K562 (cell line): ENCODE measurements around the gene CPLANE2. TPM values are rescaled to one million over a fixed set of nuclear protein-coding genes. Genes with fewer than 3 reads are reported as not detected.

Source experiments
- ATAC-seq: fragments of 200-7000 bp; cut with Tn5 transposase; 3 replicates; pipeline ENCODE4 v1.9.1; 2020; ENCODE audit warnings: moderate library complexity
- BruUV-seq: library from RNA; stranded (reverse); fragments of 400-500 nt; replicated peaks from 2 replicates; lab custom pipeline; 2021; lab: Mats Ljungman, UMichigan
- CTCF ChIA-PET: fragments of 300-600 bp; formaldehyde crosslinking; extraction: SDS; loops from one replicate; lab custom pipeline; 2021; ENCODE audit warnings: low intra/inter-chr PET ratio; lab: Yijun Ruan, JAX
- POLR2A ChIA-PET: fragments of 300-600, 350-650 bp; sonication (Branson Sonifier 250); formaldehyde crosslinking; extraction: SDS; loops from one replicate; lab custom pipeline; 2021; ENCODE audit warnings: antibody characterized with exemption, inconsistent platforms; lab: Yijun Ruan, JAX
- DNase-seq, 4 experiments: peaks; one replicate each; pipeline versions ENCODE4 v3.0.0 to v3.0.0-alpha.2; 2011 to 2018; ENCODE audit warnings: low spot score in 3 of 4, mixed read lengths in 3 of 4; ENCODE audit errors: extremely low read depth in 1 of 4
- FAIRE-seq: peaks from 2 replicates; lab custom pipeline; 2011; peaks lifted over from hg19 to GRCh38; lab: Jason Lieb, UNC
- H2AFZ ChIP-seq: 2 replicates; pipeline ENCODE4 v1.6.0; 2011; ENCODE audit warnings: low read depth, low read length, control low read depth, inconsistent platforms
- H3K27ac ChIP-seq: fragments of 200-600 bp; 3 replicates; pipeline ENCODE4 v1.8.0; 2011; ENCODE audit warnings: low read depth, mild to moderate bottlenecking, control low read depth, inconsistent platforms, low read length, moderate library complexity, mixed read lengths; ENCODE audit errors: extremely low read depth
- H3K27me3 ChIP-seq, 2 experiments: fragments of 300-600 bp in 1 of 2; 2 replicates in 1 of 2; 3 replicates in 1 of 2; pipeline versions ENCODE4 v1.6.0 to v1.8.0; 2011; ENCODE audit warnings: inconsistent platforms in 2 of 2, low read length in 2 of 2, mild to moderate bottlenecking in 1 of 2, mixed read lengths in 1 of 2, moderate library complexity in 1 of 2; ENCODE audit not compliant: control insufficient read depth in 2 of 2, insufficient read depth in 2 of 2
- H3K36me3 ChIP-seq: fragments of 300-600 bp; 3 replicates; pipeline ENCODE4 v1.8.0; 2011; ENCODE audit warnings: mild to moderate bottlenecking, low read length, inconsistent platforms; ENCODE audit not compliant: control insufficient read depth, insufficient read depth
- H3K4me1 ChIP-seq, 2 experiments: fragments of 200-600 bp in 1 of 2; replicated peaks in 1 of 2; 2 replicates in 1 of 2; 3 replicates in 1 of 2; pipeline versions ENCODE4 v1.5.1 to v1.8.0; 2011; ENCODE audit warnings: inconsistent platforms in 2 of 2, low read length in 2 of 2, mild to moderate bottlenecking in 1 of 2, mixed read lengths in 1 of 2, moderate library complexity in 1 of 2; ENCODE audit not compliant: control insufficient read depth in 2 of 2, insufficient read depth in 2 of 2
- H3K4me2 ChIP-seq: 2 replicates; pipeline ENCODE4 v1.6.1; 2011; ENCODE audit warnings: low read length, control low read depth, inconsistent platforms, mixed read lengths; ENCODE audit not compliant: insufficient read depth
- H3K4me3 ChIP-seq: fragments of 200-600 bp; sonication (generic), shearing (Covaris generic); 2 replicates; pipeline ENCODE4 v1.5.1; 2016; ENCODE audit warnings: control low read depth, inconsistent platforms
- H3K79me2 ChIP-seq: fragments of 200-600 bp; 3 replicates; pipeline ENCODE4 v1.8.0; 2011; ENCODE audit warnings: low read length, inconsistent platforms; ENCODE audit not compliant: control insufficient read depth, insufficient read depth
- H3K9ac ChIP-seq, 2 experiments: 2 replicates each; pipeline versions ENCODE4 v1.6.0 to v1.6.1; 2011; ENCODE audit warnings: low read depth in 2 of 2, low read length in 2 of 2, control low read depth in 1 of 2, inconsistent platforms in 1 of 2, mild to moderate bottlenecking in 1 of 2, mixed read lengths in 1 of 2; ENCODE audit not compliant: insufficient read depth in 1 of 2
- H3K9me1 ChIP-seq: one replicate; pipeline ENCODE4 v1.6.0; 2011; ENCODE audit warnings: inconsistent platforms, mild to moderate bottlenecking, low read length, moderate library complexity; ENCODE audit not compliant: control insufficient read depth, insufficient read depth
- H3K9me3 ChIP-seq: replicated peaks from 2 replicates; pipeline ENCODE4 v1.5.1; 2011; ENCODE audit warnings: low read depth, low read length, inconsistent platforms; ENCODE audit not compliant: control insufficient read depth, insufficient read depth
- H4K20me1 ChIP-seq: replicated peaks from 2 replicates; pipeline ENCODE4 v1.6.1; 2011; ENCODE audit warnings: low read length, inconsistent platforms, mixed read lengths; ENCODE audit not compliant: control insufficient read depth, insufficient read depth
- CXXC5 ChIP-seq: fragments of 250-450 bp; sonication (Bioruptor Pico); IDR thresholded peaks from 2 replicates; pipeline ENCODE4 v1.8.0; 2022; ENCODE audit warnings: inconsistent platforms, mild to moderate bottlenecking, moderate library complexity
- HSF4 ChIP-seq: fragments of 250-450 bp; sonication (Bioruptor Pico); IDR thresholded peaks from 2 replicates; pipeline ENCODE4 v2.1.2; 2022; ENCODE audit warnings: mild to moderate bottlenecking, moderate library complexity, borderline replicate concordance
- PRMT5 ChIP-seq: sonication (generic); formaldehyde crosslinking; IDR thresholded peaks from 2 replicates; pipeline ENCODE4 v1.5.0; 2020; ENCODE audit warnings: missing genetic modification reagents
- STAG1 ChIP-seq: sonication (generic); formaldehyde crosslinking; IDR thresholded peaks from 2 replicates; pipeline ENCODE4 v1.5.0; 2020; ENCODE audit warnings: missing genetic modification reagents, borderline replicate concordance
- TOE1 ChIP-seq, 2 experiments: fragments of 450-650 bp in 1 of 2; sonication (generic) in 1 of 2; formaldehyde crosslinking in 1 of 2; IDR thresholded peaks; 2 replicates each; pipeline versions ENCODE4 v1.7.1 to v1.8.0; 2016 to 2022; ENCODE audit warnings: borderline replicate concordance in 2 of 2, mild to moderate bottlenecking in 2 of 2, antibody characterized with exemption in 1 of 2, inconsistent platforms in 1 of 2, low read depth in 1 of 2, missing genetic modification reagents in 1 of 2, moderate library complexity in 1 of 2
- WGBS: fragments of 100-300 bp; shearing (Covaris generic); methylation state at CpG from one replicate; pipeline ENCODE4 v1.1.6; 2016; ENCODE audit warnings: low coverage, mixed read lengths; ENCODE audit not compliant: insufficient coverage; ENCODE audit errors: missing lambda C conversion rate; 5-methylcytosine and 5-hydroxymethylcytosine counted together
- in situ Hi-C: fragments of 300-500 bp; cut with MboI; formaldehyde crosslinking; loops from 4 replicates; pipeline ENCODE4 v1.15.0; 2018; ENCODE audit warnings: inconsistent platforms, mixed read lengths
- intact Hi-C: fragments of 100-400 bp; cut with micrococcal nuclease; formaldehyde crosslinking; loops from 2 replicates; pipeline ENCODE4 v1.14.2; 2022
- polyA plus RNA-seq, 8 experiments: library from polyadenylated mRNA; depleted of rRNA in 4 of 8; stranded (reverse) in 5 of 8; unstranded in 3 of 8; fragments of >200 nt; fragmentation: Nextera tagmentation in 2 of 8; fragmentation: Illumina TruSeq in 1 of 8; extraction: Ambion mirVana in 2 of 8; extraction: Trizol in 1 of 8; gene quantifications; 2 replicates each; pipeline versions ENCODE4 v1.2.1 to v1.2.3, GENCODE V29; 2011 to 2014; ENCODE audit warnings: inconsistent platforms in 1 of 8, missing spikeins in 1 of 8
- total RNA-seq, 7 experiments: library from RNA; depleted of rRNA in 6 of 7; stranded (reverse); fragments of >200 nt in 6 of 7; fragmentation: Illumina TruSeq in 2 of 7; extraction: Trizol in 2 of 7; gene quantifications; 2 replicates each; pipeline versions ENCODE4 v1.2.1 to v1.2.3, GENCODE V29; 2011 to 2021; ENCODE audit warnings: low replicate concordance in 1 of 7
- TF ChIP-seq, protein P1 (sequence below): fragments of 150-350 bp; IDR thresholded peaks from 2 replicates; pipeline ENCODE4 v1.6.1; 2014; ENCODE audit warnings: low read depth, mild to moderate bottlenecking, low read length, borderline replicate concordance
- TF ChIP-seq, protein P2 (sequence below): fragments of 250-450 bp; sonication (Bioruptor Pico); IDR thresholded peaks from 2 replicates; pipeline ENCODE4 v1.4.0; 2020

The CPLANE2 gene
- total and polyA plus RNA-seq, 9 of the 15 experiments (the other 6 are each of a cell fraction or from before 2014, with no cell fraction given): 0.17 to 20.9 (median 8.1) TPM

DNA sequence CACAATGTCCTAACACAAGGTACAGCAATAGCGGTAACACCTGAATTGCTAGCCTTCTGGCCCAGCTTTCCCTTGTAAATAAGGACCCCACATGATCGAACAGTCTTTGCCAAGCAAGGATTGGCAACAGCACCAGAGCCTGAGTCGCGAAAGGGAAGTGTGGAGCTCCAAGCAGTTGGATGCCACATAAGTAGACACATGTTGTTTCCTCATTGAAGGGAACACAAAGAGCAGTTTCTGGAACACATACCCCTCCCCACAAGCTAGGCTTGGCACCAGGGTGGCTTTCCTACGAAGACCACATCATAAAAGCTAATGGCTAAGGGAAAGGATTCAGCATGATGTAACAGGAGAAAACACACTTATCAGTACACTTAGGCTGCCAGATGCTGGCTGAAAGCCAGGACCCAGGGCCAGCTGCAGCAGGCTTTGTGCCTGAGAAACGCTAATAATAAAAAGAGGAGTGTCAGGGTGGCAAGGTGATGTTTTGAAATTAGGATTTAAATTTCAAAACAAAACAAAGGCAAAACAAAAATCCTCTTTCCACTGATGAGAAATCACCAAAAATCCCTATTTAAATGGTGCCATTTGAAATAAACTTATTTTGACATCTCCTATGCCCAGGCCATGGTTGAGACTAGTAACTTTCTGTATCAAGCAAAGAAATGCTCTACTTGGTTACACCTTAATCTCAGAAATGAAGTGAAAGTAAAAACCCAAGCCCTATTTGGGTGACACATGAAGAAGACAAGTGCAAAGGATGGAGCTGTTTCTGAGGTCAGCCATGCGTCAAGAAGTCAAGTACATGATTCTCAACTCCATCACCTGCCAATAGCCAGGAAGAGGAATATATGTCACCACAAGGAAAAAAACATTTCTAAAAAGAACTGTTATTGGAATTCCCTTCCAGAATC, 11.9 kb upstream of the CPLANE2 start (continued):
- peak; percentile 92; the same call in 1 of the 2 replicates for TF ChIP-seq HSF4 (CRISPR knock-in tag)

DNA sequence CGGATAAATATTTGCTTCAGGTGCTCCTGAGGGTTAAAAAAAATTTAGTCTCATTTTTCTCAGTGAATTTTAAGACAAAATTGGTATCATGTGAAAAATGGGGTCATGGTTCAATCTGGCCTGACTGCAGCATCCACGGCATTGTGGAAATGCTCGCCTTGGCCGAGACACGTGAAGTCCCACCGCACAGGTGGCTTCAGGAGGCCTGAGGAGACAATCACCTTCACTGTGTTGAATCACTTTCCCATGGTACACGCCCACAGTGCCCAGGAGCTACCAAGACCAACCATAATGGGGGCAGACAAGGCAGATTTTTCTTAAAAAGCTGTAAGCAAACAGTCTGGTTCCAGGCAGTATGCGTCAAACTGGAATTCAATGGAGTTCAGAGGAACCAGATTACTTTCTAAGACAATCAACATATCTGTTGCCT, 11.0 kb upstream of the CPLANE2 start:
- BruUV-seq: no TSS peak
- Histone ChIP-seq H3K36me3 (peaks cover 56% of the 10 kb centered on the region), H3K27ac (peak overlapping the region; percentile 83), H3K9me3 (no peaks in the 10 kb centered on the region), H2AFZ (no peak overlapping the region), H3K79me2 (peaks cover 6% of the 10 kb centered on the region; the same call in 1 of the 3 replicates), H3K4me3 (no peak overlapping the region), H3K9me1 (peaks cover 7% of the 10 kb centered on the region), H3K9ac (peak overlapping the region in 1 of 2 experiments; percentile 62; a peak in 2 of 4 replicates), H3K4me1 (peaks cover 11 to 47% of the 10 kb centered on the region in 2 experiments), H3K27me3 (no peaks in the 10 kb centered on the region), H4K20me1 (no peaks in the 10 kb centered on the region), H3K4me2 (peak overlapping the region; percentile 58; the same call in 1 of the 2 replicates)
- FAIRE-seq (no peak), ATAC-seq (no peak), DNase-seq (no peak)
- ChIA-PET CTCF (no interaction called here), POLR2A (interaction anchor here (0.5 to 2.6 kb wide), 14 partner anchors 8 to 164 kb away, joined by 3 to 7 read pairs (median 3); partner anchors contain the start of gene CPLANE2)
- in situ Hi-C loops (no loop called here), intact Hi-C loops (loop anchor here (5.0 kb wide), 1 partner anchor 104 kb away; the partner anchor contains the start of gene FBXO42)
- WGBS: 84% methylated on average over 8 of the region's 8 CpGs
- TF ChIP-seq CXXC5 (no peak; the same call in 1 of the 2 replicates), TOE1 (IDR thresholded peaks at IDR 0.05; ENCODE audit: borderline replicate concordance) (no peak), TOE1 (CRISPR knock-in tag; IDR thresholded peaks at IDR 0.05; ENCODE audit: borderline replicate concordance, low read depth) (no peak), STAG1 (CRISPR knock-in tag) (no peak), PRMT5 (CRISPR knock-in tag) (no peak)
- TF ChIP-seq, protein P1, sequence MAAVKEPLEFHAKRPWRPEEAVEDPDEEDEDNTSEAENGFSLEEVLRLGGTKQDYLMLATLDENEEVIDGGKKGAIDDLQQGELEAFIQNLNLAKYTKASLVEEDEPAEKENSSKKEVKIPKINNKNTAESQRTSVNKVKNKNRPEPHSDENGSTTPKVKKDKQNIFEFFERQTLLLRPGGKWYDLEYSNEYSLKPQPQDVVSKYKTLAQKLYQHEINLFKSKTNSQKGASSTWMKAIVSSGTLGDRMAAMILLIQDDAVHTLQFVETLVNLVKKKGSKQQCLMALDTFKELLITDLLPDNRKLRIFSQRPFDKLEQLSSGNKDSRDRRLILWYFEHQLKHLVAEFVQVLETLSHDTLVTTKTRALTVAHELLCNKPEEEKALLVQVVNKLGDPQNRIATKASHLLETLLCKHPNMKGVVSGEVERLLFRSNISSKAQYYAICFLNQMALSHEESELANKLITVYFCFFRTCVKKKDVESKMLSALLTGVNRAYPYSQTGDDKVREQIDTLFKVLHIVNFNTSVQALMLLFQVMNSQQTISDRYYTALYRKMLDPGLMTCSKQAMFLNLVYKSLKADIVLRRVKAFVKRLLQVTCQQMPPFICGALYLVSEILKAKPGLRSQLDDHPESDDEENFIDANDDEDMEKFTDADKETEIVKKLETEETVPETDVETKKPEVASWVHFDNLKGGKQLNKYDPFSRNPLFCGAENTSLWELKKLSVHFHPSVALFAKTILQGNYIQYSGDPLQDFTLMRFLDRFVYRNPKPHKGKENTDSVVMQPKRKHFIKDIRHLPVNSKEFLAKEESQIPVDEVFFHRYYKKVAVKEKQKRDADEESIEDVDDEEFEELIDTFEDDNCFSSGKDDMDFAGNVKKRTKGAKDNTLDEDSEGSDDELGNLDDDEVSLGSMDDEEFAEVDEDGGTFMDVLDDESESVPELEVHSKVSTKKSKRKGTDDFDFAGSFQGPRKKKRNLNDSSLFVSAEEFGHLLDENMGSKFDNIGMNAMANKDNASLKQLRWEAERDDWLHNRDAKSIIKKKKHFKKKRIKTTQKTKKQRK: no peak
- TF ChIP-seq, protein P2, sequence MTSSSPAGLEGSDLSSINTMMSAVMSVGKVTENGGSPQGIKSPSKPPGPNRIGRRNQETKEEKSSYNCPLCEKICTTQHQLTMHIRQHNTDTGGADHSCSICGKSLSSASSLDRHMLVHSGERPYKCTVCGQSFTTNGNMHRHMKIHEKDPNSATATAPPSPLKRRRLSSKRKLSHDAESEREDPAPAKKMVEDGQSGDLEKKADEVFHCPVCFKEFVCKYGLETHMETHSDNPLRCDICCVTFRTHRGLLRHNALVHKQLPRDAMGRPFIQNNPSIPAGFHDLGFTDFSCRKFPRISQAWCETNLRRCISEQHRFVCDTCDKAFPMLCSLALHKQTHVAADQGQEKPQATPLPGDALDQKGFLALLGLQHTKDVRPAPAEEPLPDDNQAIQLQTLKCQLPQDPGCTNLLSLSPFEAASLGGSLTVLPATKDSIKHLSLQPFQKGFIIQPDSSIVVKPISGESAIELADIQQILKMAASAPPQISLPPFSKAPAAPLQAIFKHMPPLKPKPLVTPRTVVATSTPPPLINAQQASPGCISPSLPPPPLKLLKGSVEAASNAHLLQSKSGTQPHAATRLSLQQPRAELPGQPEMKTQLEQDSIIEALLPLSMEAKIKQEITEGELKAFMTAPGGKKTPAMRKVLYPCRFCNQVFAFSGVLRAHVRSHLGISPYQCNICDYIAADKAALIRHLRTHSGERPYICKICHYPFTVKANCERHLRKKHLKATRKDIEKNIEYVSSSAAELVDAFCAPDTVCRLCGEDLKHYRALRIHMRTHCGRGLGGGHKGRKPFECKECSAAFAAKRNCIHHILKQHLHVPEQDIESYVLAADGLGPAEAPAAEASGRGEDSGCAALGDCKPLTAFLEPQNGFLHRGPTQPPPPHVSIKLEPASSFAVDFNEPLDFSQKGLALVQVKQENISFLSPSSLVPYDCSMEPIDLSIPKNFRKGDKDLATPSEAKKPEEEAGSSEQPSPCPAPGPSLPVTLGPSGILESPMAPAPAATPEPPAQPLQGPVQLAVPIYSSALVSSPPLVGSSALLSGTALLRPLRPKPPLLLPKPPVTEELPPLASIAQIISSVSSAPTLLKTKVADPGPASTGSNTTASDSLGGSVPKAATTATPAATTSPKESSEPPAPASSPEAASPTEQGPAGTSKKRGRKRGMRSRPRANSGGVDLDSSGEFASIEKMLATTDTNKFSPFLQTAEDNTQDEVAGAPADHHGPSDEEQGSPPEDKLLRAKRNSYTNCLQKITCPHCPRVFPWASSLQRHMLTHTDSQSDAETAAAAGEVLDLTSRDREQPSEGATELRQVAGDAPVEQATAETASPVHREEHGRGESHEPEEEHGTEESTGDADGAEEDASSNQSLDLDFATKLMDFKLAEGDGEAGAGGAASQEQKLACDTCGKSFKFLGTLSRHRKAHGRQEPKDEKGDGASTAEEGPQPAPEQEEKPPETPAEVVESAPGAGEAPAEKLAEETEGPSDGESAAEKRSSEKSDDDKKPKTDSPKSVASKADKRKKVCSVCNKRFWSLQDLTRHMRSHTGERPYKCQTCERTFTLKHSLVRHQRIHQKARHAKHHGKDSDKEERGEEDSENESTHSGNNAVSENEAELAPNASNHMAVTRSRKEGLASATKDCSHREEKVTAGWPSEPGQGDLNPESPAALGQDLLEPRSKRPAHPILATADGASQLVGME (CRISPR knock-in tag): no peak
